Urothelium cell line (cell line): ENCODE data around the gene TCL1A.
"Not testable (repeated sequence)": the region's sequence is repeated elsewhere in the genome, so short reads cannot be mapped to it uniquely, and the experiment has no call there.

Experiments used
- DNase-seq: peaks from one replicate; pipeline ENCODE4 v3.0.0; 2011; ENCODE audit warnings: low spot score, mixed read lengths
- FAIRE-seq: peaks from 2 replicates; lab custom pipeline; 2011; peaks lifted over from hg19 to GRCh38; lab: Jason Lieb, UNC

Gene TCL1A

DNA sequence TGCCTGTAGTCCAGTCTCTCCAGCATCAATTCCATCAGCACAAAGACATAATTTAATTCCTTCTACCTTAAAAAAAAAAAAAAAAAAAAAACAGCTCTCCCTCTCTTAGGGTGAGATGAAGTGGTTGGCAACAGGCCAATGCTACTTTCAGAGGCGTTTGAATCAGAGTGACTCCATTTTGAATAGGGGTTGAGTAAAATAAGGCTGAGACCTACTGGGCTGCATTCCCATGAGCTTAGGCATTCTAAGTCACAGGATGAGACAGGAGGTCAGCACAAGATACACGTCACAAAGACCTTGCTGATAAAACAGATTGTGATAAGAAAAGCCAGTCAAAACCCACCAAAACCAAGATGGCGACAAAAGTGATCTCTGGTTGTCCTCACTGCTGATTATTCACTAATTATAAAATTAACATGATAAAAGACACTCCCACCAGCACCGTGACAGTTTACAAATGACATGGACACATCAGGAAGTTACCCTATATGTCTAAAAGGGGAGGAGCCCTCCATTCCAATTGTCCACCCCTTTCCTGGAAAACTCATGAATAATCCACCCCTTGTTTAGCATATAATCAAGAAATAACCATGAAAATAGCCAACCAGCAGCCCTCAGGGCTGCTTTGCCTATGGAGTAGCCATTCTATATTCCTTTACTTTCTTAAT lies 34.6 kb downstream of the TCL1A start:
- no peak for FAIRE-seq
- no peak for DNase-seq

DNA sequence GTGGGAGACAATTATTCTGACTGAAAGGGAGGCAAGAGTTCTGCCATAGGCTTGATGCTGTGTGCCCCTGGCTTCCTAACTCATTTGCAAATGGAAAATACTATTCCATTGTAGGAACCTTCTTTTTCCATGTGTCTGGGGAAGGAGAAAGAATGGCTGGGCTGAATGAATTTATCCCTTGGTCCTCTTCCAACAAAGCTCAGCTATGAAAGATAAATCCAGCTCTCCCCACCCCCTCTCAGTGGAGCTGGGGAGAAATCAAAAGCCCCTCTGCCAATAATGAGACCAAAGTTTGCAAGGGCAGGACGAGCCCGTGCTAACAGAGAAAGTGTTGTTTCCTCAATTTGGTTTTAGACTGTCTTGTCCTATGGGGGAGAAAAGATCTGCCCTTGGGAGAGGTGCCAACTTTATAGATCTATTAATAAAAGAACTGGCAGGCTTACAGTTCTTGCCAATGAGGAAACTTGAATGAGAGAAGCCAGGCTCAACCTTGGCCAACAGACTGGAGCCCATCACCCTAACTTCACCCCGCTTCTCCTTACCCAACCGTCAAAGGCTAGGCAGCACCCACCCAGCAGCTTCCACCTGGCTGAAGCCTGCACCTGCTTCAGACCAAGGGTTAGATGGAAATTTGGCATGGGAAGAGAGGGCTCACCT lies 36.6 kb downstream of the TCL1A start:
- FAIRE-seq, result no peak
- no peak for DNase-seq

DNA sequence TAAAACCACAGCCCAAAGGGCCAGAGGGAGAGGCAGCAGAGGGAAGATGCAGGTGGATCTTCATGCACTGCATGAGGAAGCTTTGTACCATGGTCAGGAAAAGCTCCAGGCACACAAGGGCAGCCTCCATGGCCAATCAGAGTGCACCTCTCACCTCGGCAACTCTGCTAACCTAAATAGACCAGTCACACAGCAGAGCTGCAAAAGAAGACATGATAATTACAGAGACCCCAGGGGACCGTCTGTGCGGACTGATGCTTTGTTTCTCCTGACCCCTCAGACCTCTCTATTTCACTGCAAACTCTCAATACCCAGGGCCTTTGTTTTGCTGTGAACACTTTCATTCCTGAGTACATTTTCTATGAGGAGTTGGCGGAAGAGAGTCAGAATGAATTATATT lies 38.4 kb downstream of the TCL1A start:
- FAIRE-seq (no peak), DNase-seq (no peak)

- FAIRE-seq, result no peak
Measured at GRCh38 chr14:95674613-95675012, 39.3 kb downstream of the TCL1A start.

DNA sequence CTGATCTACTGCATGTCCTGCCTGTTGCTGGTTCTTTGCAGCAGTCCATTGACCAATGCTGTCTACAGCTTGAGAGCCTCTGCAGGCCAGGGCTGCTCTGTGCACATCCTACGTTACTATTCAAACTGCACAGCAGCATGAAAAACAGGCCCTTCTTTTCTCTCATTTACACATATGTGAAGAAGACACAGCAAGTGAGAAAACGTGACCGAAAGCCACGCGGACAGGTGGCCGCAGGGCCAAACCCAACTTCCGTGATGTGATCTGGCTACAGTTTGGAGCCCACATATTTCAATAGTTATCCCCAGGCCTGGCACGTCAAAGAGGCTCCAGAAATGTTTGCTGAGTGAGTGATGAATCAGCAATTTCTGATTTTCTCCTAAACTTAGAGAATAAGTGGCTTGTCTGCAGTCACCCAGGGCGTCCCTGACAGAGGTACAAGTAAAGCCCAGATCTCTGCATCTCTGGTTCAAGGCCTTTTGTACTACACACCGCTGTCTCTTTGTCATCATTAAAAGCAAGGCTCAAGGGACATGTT lies 45.6 kb downstream of the TCL1A start:
- no peak for FAIRE-seq
- DNase-seq, result no peak

More at GRCh38 chr14:95674613-95675012, 39.3 kb downstream of the TCL1A start:
- no peak for DNase-seq

- DNase-seq (no peak), FAIRE-seq (no peak)
Measured at GRCh38 chr14:95667249-95667693, 46.7 kb downstream of the TCL1A start.

GRCh38 chr14:95666450-95666849 lies 47.5 kb downstream of the TCL1A start:
- DNase-seq (no peak), FAIRE-seq (no peak)

GRCh38 chr14:95665530-95665929 lies 48.4 kb downstream of the TCL1A start:
- not testable (repeated sequence) for DNase-seq, FAIRE-seq

DNA sequence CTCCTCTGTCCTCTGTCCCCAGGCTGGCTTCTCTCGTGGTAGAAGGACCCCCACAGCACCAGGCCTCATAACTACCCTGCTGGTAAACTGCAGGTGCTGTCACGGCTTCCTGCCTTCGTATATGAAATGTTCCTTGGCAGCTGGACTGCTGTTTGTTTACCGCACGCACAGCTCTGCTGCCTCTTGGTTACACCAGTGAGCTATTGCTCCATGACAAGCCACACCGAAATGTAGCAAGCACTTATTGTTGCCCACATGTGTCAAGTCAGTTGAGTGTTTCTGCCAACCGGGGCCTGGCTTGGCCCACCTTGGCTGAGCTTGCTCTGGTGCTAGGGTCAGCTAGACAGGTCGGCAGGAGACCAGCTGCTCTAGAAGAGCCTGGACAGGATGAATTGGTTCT lies 49.4 kb downstream of the TCL1A start:
- FAIRE-seq (no peak), DNase-seq (no peak)

GRCh38 chr14:95664066-95664465 lies 49.9 kb downstream of the TCL1A start:
- no peak for DNase-seq
- FAIRE-seq, result no peak

- FAIRE-seq, result no peak
- DNase-seq, result no peak
Measured at GRCh38 chr14:95663226-95663797, 50.6 kb downstream of the TCL1A start.

- DNase-seq, result no peak
- no peak for FAIRE-seq
Measured at GRCh38 chr14:95662376-95663186, 51.3 kb downstream of the TCL1A start.

GRCh38 chr14:95660651-95661515 lies 53.0 kb downstream of the TCL1A start:
- FAIRE-seq, result no peak
- no peak for DNase-seq

DNA sequence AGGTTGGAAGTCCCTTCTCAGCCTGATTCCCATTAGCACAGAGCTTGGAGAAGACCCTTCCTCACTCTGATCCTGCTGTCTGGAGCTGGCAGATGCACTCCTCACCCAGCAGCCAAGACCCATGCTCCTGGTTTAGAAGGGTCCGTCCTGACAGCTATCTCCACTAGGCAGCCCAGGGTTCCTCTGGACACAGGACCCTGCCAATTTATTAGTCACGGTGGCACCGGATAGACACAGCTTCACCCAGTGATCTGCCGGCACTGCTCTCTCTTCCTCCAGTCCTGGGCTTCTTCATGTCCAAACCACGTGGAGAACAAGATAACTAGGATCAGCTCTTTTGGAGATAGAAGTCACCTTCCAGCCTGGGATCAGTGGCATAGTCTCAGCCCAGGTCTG lies 53.9 kb downstream of the TCL1A start:
- DNase-seq (no peak), FAIRE-seq (no peak)
